Activated CD4-positive, alpha-beta T cell treated with anti-CD3 and anti-CD28 coated beads for 36 hours (primary cell): Measurements from ENCODE around the gene TOMM70. TPM values are rescaled to one million over a fixed set of nuclear protein-coding genes. Genes with fewer than 3 reads are reported as not detected.

Experiments
- ATAC-seq: fragments of 200-7000 bp; cut with Tn5 transposase; one replicate; pipeline ENCODE4 v1.10.0; 2021; ENCODE audit warnings: mild to moderate bottlenecking, moderate library complexity
- CTCF ChIA-PET: fragments of 350-600 bp; sonication (Branson Sonifier 250); formaldehyde crosslinking; loops from one replicate; lab custom pipeline; 2021; ENCODE audit warnings: antibody characterized with exemption; lab: Charles Lee
- POLR2A ChIA-PET: fragments of 350-600 bp; sonication (Branson Sonifier 250); formaldehyde crosslinking; loops from one replicate; lab custom pipeline; 2021; ENCODE audit warnings: antibody characterized with exemption, inconsistent platforms; lab: Charles Lee
- DNase-seq: peaks from one replicate; pipeline ENCODE4 v3.0.0-alpha.2; 2020
- H3K27ac Mint-ChIP-seq: one replicate; pipeline ENCODE4 v1.8.0; 2021; ENCODE audit warnings: mixed read lengths
- H3K27me3 Mint-ChIP-seq: one replicate; pipeline ENCODE4 v1.8.0; 2021; ENCODE audit warnings: mixed read lengths
- H3K36me3 Mint-ChIP-seq: one replicate; pipeline ENCODE4 v1.8.0; 2021; ENCODE audit warnings: low read depth, mixed read lengths
- H3K4me1 Mint-ChIP-seq: one replicate; pipeline ENCODE4 v1.8.0; 2021; ENCODE audit warnings: mixed read lengths
- H3K4me3 Mint-ChIP-seq: one replicate; pipeline ENCODE4 v1.8.0; 2021; ENCODE audit warnings: mild to moderate bottlenecking, moderate library complexity, mixed read lengths
- H3K9me3 Mint-ChIP-seq: one replicate; pipeline ENCODE4 v1.8.0; 2021; ENCODE audit warnings: low read depth, mixed read lengths
- intact Hi-C, 2 experiments: fragments of 100-400 bp; cut with DNase I in 1 of 2; cut with micrococcal nuclease in 1 of 2; formaldehyde crosslinking; loops; one replicate each; pipeline versions ENCODE4 v1.14.2 to v1.15.1; 2022 to 2024; cut with DNase I, micrococcal nuclease
- total RNA-seq, 2 experiments: library from RNA; stranded (reverse); gene quantifications; one replicate each; pipeline ENCODE4 v1.2.3, GENCODE V29; 2021

TOMM70 gene
- total RNA-seq, 2 experiments from 2014 or later: 54.0 to 54.1 TPM

DNA sequence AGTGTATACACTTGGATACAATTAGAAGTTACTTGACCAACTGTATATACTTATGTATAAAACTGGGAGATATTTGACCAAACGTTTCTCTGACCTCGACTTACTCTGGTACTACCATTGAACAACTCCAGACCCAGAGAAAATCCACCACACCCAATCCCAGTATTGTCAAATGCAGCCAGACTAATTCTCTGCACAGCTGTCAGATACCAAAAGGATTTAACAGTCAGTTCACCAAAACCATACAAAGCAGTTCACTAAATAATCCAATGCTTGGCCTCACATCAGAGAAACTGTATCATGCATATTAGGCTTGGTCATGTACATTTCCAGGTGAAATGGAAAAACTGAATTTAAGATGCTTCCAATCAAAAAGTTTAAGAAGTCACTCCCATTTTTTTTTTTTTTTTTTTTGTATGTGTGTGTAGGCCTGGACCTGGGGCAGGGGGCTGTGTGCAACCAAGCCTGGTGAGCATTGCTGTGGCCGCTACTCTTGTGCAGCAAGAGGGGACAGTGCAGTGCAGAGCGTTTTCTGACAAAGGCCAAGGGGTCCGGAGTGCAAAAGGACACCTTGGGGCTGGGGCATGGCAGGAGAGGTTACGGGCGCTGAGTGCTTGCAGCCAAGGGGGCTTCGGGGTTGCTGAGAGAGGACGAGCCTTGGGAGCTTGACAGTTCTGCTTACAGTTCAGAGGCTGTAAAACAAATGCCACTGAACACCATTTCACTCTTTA lies 1.4 kb downstream of the TOMM70 start:
- ATAC-seq (no peak), DNase-seq (peak; percentile 5)
- H3K9me3 Mint-ChIP-seq: no peaks in the 10 kb centered on the region
- intact Hi-C loops: loop anchor here (1.0 to 10.0 kb wide), 7 partner anchors 131 to 1497 kb away; partner anchors contain the start of genes CMSS1 (in 2 of the 2), ZBTB11 (in 2 of the 2) and DCBLD2 (in 1 of the 2)
- peak overlapping the region; percentile 96 for H3K27ac Mint-ChIP-seq
- peaks cover 20% of the 10 kb centered on the region for H3K36me3 Mint-ChIP-seq
- H3K4me3 Mint-ChIP-seq: peak overlapping the region; percentile 78
- ChIA-PET POLR2A (interaction anchor here (0.9 kb wide), 1 partner anchor 139 kb away, joined by 4 read pairs; the partner anchor contains the start of gene TBC1D23), CTCF (interaction anchor here (0.6 to 1.3 kb wide), 3 partner anchors 10 to 167 kb away, joined by 3 to 5 read pairs (median 5); no protein-coding TSS in a partner anchor)
- peaks cover 51% of the 10 kb centered on the region for H3K4me1 Mint-ChIP-seq
- no peaks in the 10 kb centered on the region for H3K27me3 Mint-ChIP-seq

DNA sequence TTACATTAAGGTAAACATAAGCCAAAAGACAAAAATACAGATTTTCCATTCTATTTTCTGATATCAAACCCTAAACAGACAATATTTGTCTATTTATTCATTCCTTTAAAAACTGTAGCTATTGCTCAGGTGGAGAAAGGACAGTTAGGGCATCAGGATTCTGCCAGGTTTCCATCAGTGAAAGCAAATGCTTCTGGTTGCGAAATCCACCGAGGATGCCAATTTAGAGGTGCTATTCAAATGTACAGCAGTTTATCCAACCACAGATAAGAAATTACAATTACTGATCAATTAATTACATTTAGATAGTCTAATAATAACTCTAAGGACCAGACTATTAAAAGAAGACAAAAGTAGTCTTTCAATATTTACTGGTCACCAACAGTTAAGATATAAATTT lies 3.9 kb downstream of the TOMM70 start:
- intact Hi-C loops: no loop called here
- ATAC-seq: no peak
- Mint-ChIP-seq H3K27me3 (no peaks in the 10 kb centered on the region), H3K4me3 (no peak overlapping the region), H3K4me1 (peaks cover 49% of the 10 kb centered on the region), H3K9me3 (no peaks in the 10 kb centered on the region), H3K36me3 (peaks cover 22% of the 10 kb centered on the region), H3K27ac (no peak overlapping the region)
- CTCF ChIA-PET: no interaction called here
- POLR2A ChIA-PET: no interaction called here
- DNase-seq: no peak

GRCh38 chr3:100395679-100396431 lies 5.0 kb downstream of the TOMM70 start:
- DNase-seq (no peak), ATAC-seq (no peak)
- ChIA-PET POLR2A (no interaction called here), CTCF (interaction anchor here (0.6 to 0.8 kb wide), 2 partner anchors 14 to 119 kb away, joined by 3 to 4 read pairs; no protein-coding TSS in a partner anchor)
- Mint-ChIP-seq H3K4me1 (peaks cover 47% of the 10 kb centered on the region), H3K27ac (no peak overlapping the region), H3K36me3 (peaks cover 22% of the 10 kb centered on the region), H3K4me3 (no peak overlapping the region), H3K27me3 (no peaks in the 10 kb centered on the region), H3K9me3 (no peaks in the 10 kb centered on the region)
- intact Hi-C loops: no loop called here

- Mint-ChIP-seq H3K36me3 (peaks cover 40% of the 10 kb centered on the region), H3K9me3 (peaks cover 6% of the 10 kb centered on the region), H3K27me3 (no peaks in the 10 kb centered on the region), H3K4me1 (peaks cover 21% of the 10 kb centered on the region), H3K4me3 (no peak overlapping the region), H3K27ac (no peak overlapping the region)
- no peak for DNase-seq
- POLR2A ChIA-PET: no interaction called here
- CTCF ChIA-PET: interaction anchor here (0.6 kb wide), 1 partner anchor 76 kb away, joined by 3 read pairs; no protein-coding TSS in a partner anchor
- no peak for ATAC-seq
- intact Hi-C loops: no loop called here
Measured at GRCh38 chr3:100389025-100389424, 11.9 kb downstream of the TOMM70 start.

DNA sequence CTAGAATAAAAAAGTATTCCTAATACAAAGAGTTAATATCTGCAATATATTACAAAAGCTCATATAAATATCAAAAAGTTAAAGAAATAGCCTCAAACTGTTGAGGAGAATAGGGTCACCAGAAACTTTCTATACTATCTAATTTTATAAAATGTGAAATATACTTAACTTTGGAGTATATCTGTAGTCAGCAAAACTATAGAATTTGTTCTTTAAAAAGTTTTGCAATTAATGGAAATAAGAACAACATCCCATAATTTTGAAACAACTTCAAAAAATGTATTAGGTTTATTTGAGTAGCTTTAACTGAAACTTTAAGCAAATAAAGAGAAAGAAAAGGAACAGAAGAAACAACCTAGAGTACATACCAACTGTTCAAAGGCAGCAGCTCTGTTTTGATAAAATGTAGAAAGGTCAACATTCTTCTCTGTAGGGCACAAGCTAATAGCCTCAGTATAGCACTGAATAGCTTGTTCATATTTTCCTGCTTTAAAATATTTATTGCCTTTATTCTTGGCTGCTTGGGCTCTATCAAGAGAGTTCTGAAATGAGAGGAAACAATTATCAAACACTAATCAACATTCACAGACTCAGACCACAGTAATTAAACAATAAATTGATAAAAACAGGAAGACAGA lies 14.3 kb downstream of the TOMM70 start:
- CTCF ChIA-PET: interaction anchor here (0.5 to 1.1 kb wide), 4 partner anchors 19 to 338 kb away, joined by 3 read pairs; no protein-coding TSS in a partner anchor

GRCh38 chr3:100384733-100385525 lies 16.0 kb downstream of the TOMM70 start:
- peaks cover 16% of the 10 kb centered on the region for H3K4me1 Mint-ChIP-seq
- H3K9me3 Mint-ChIP-seq: peaks cover 6% of the 10 kb centered on the region
- ATAC-seq (no peak), DNase-seq (no peak)
- H3K4me3 Mint-ChIP-seq: no peak overlapping the region
- intact Hi-C loops: no loop called here
- ChIA-PET CTCF (interaction anchor here (1.0 to 1.4 kb wide), 4 partner anchors 11 to 53 kb away, joined by 3 read pairs; no protein-coding TSS in a partner anchor), POLR2A (no interaction called here)
- H3K27me3 Mint-ChIP-seq: no peaks in the 10 kb centered on the region
- H3K27ac Mint-ChIP-seq: no peak overlapping the region
- peaks cover 49% of the 10 kb centered on the region for H3K36me3 Mint-ChIP-seq

More for the DNA sequence above, 14.3 kb downstream of the TOMM70 start:
- H3K4me1 Mint-ChIP-seq: peaks cover 16% of the 10 kb centered on the region
- peaks cover 43% of the 10 kb centered on the region for H3K36me3 Mint-ChIP-seq
- no peak for ATAC-seq
- POLR2A ChIA-PET: no interaction called here
- H3K27ac Mint-ChIP-seq: no peak overlapping the region
- H3K4me3 Mint-ChIP-seq: no peak overlapping the region
- no peak for DNase-seq
- intact Hi-C loops: no loop called here
- no peaks in the 10 kb centered on the region for H3K27me3 Mint-ChIP-seq
- H3K9me3 Mint-ChIP-seq: peaks cover 6% of the 10 kb centered on the region

GRCh38 chr3:100376301-100376700 lies 24.6 kb downstream of the TOMM70 start:
- Mint-ChIP-seq H3K27me3 (no peaks in the 10 kb centered on the region), H3K36me3 (peaks cover 46% of the 10 kb centered on the region), H3K4me1 (peaks cover 2% of the 10 kb centered on the region), H3K4me3 (no peak overlapping the region), H3K27ac (no peak overlapping the region), H3K9me3 (no peaks in the 10 kb centered on the region)
- no peak for DNase-seq
- ChIA-PET CTCF (interaction anchor here (0.5 kb wide), 2 partner anchors 14 to 33 kb away, joined by 3 read pairs; no protein-coding TSS in a partner anchor), POLR2A (no interaction called here)
- intact Hi-C loops: no loop called here
- ATAC-seq: no peak

- Mint-ChIP-seq H3K27ac (no peak overlapping the region), H3K36me3 (peaks cover 37% of the 10 kb centered on the region), H3K27me3 (no peaks in the 10 kb centered on the region), H3K4me3 (no peak overlapping the region), H3K4me1 (peaks cover 2% of the 10 kb centered on the region), H3K9me3 (no peaks in the 10 kb centered on the region)
- intact Hi-C loops: no loop called here
- POLR2A ChIA-PET: no interaction called here
- DNase-seq: no peak
- CTCF ChIA-PET: interaction anchor here (0.7 to 1.2 kb wide), 3 partner anchors 11 to 355 kb away, joined by 3 to 4 read pairs (median 3); no protein-coding TSS in a partner anchor
- no peak for ATAC-seq
Measured at GRCh38 chr3:100374521-100374920, 26.4 kb downstream of the TOMM70 start.

- H3K4me3 Mint-ChIP-seq: no peak overlapping the region
- no peak overlapping the region for H3K27ac Mint-ChIP-seq
- DNase-seq (no peak), ATAC-seq (no peak)
- intact Hi-C loops: no loop called here
- peaks cover 37% of the 10 kb centered on the region for H3K36me3 Mint-ChIP-seq
- CTCF ChIA-PET: interaction anchor here (0.7 kb wide), 1 partner anchor 17 kb away, joined by 3 read pairs; no protein-coding TSS in a partner anchor
- POLR2A ChIA-PET: no interaction called here
- no peaks in the 10 kb centered on the region for H3K9me3 Mint-ChIP-seq
- no peaks in the 10 kb centered on the region for H3K27me3 Mint-ChIP-seq
- H3K4me1 Mint-ChIP-seq: no peaks in the 10 kb centered on the region
Measured at GRCh38 chr3:100370756-100371155, 30.1 kb downstream of the TOMM70 start.

GRCh38 chr3:100368441-100368840 lies 32.4 kb downstream of the TOMM70 start:
- H3K27ac Mint-ChIP-seq: no peak overlapping the region
- no peaks in the 10 kb centered on the region for H3K4me1 Mint-ChIP-seq
- no peak for ATAC-seq
- ChIA-PET POLR2A (no interaction called here), CTCF (interaction anchor here (0.9 to 1.4 kb wide), 2 partner anchors 12 to 216 kb away, joined by 3 read pairs; no protein-coding TSS in a partner anchor)
- no peaks in the 10 kb centered on the region for H3K27me3 Mint-ChIP-seq
- H3K9me3 Mint-ChIP-seq: no peaks in the 10 kb centered on the region
- DNase-seq: no peak
- intact Hi-C loops: no loop called here
- no peak overlapping the region for H3K4me3 Mint-ChIP-seq
- peaks cover 46% of the 10 kb centered on the region for H3K36me3 Mint-ChIP-seq
